ENCODE measurements around the gene ARSD.

DNA sequence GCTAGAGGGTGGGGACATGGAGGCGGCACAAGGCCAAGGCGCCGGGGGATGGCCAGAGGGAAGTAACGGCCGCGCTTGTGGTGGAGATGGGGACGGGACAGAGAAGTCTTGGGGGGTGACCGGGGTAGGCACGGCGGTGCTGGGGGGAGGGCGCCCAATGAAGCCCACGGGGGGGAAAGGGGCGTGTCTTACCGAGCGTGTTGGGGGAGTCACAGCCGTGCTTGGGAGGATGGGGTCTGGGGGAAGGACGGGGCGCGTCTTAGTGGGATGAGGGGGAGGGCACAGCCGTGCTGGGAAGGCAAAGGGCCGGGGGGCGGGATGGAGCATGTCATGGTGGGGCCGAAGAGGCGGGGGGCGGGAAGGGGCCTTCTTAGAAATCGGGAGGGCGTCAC is 952 bp downstream of the ARSD start:
- TF ChIP-seq, protein P1, sequence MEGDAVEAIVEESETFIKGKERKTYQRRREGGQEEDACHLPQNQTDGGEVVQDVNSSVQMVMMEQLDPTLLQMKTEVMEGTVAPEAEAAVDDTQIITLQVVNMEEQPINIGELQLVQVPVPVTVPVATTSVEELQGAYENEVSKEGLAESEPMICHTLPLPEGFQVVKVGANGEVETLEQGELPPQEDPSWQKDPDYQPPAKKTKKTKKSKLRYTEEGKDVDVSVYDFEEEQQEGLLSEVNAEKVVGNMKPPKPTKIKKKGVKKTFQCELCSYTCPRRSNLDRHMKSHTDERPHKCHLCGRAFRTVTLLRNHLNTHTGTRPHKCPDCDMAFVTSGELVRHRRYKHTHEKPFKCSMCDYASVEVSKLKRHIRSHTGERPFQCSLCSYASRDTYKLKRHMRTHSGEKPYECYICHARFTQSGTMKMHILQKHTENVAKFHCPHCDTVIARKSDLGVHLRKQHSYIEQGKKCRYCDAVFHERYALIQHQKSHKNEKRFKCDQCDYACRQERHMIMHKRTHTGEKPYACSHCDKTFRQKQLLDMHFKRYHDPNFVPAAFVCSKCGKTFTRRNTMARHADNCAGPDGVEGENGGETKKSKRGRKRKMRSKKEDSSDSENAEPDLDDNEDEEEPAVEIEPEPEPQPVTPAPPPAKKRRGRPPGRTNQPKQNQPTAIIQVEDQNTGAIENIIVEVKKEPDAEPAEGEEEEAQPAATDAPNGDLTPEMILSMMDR (conservative IDR thresholded peaks at IDR 0.05 in 1 of 2, IDR thresholded peaks at IDR 0.05 in 1 of 2; ENCODE audit: extremely low read depth in 1 of 2, insufficient read depth in 1 of 2, low read depth in 1 of 2, low read length in 2 of 2), result no peak
- TF ChIP-seq EZH2 (IDR thresholded peaks at IDR 0.05; ENCODE audit: borderline replicate concordance, low read length), result no peak
